GM19238 (cell line): ENCODE measurements around the gene CHST11.

ENCODE experiments used
- DNase-seq: peaks from one replicate; pipeline ENCODE4 v3.0.0; 2011; ENCODE audit warnings: low spot score; ENCODE audit not compliant: insufficient read length

The CHST11 gene

DNA sequence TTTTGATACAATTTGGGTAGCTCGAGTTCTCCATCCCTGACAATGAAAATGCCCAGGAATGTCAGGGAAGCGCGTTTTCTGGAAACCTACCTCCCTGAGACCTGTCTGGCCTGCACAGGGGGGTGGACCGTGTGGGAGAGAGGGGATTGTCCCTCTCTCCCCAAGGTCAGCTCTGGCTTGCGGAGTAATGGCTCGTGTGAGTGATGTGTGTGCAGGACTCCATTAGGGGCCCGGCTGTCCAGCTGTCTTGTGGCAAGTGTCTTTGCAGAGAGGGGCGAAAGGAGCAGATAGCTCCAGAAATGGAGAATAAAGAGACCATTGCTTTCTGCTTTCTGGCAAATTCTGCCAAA is 215.3 kb downstream of the CHST11 start:
- no peak for DNase-seq

DNA sequence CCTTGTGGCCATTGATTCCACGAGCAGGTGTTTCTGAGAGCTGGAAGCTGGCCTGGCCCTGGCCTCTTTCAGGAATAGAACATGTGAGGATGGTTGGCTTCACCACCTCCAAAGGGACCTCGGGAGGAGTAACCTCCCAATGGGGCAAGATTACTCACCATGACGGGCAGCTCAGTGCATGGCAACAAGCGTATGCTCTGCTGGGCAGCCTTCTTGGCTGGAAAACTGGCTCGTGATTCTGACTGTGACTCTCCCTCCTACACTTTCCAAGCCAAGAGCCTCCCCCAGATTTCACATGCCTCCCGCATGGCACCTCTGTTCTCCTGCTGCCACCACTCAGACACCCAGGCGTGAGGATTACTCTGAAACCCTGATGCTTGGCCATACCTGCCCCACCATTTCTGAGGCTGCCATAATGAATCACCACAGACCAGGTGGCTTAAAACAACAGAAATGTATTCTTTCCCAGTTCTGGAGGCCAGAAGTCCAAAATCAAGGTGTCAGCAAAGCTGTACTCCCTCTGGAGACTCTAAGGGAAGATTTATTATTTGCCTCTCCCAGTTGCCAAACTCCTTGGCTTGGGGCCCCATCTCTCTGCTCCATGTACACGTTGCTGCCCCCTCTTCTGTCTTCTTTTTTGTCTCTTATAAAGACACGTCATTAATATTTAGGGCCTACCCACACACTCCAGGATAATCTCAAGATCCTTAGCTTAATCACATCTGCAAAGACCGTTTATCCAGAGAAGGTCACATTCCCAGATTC is 215.9 kb downstream of the CHST11 start:
- no peak for DNase-seq

DNA sequence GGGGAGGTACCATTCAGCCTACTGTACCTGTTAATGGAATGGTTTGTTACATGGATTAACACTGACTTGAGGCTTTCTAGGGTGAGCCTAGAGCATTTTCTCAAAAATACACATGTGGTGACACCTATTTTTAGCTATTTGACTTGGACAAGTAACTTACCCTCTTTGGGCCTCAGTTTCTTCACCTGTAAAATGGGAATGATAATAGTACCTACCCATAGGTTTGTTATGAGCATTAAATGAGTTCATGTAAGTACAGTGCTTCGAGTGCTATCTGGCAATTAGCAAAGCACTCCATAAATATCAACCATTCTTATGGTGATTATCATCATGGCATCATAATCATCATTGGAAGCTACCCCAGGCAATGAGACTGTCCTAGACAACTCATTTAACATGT is 216.5 kb downstream of the CHST11 start:
- DNase-seq = no peak

DNA sequence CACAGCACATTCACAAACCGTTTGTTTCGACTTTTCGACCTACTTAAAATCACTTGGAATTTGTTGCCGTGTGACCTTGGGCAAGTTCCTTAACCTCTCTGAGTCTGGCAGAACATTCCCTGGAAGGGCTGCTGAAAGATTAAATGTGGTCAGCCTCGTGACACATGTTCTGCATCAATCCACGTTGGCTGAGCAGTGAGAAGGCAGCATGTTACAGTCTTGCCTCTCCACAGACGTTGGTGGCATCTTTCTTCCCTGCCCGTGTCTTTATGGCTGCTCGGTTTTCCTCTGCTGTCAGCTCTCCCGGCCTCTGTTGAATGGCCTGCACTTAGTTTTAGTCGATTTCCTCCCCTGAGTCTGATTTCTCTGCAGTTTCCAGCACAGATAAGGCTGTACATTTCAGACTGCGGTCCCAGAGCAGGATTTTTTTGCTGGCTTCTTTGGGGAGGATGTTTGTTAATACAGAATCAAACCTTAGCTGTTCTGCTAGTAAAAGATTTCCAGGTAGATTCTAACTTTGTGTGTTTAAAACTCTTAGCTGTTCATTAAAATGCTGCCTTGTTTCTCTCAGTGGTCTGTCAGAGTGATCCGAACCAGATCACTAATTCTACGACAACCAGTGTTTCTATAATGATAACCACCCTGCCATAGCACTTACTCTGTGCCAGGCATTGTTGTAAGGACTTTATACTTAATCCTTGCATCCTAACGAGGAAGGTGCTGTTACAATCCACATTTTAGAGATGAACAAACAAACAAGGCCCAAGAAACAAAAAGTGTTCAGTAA is 217.1 kb downstream of the CHST11 start:
- no peak for DNase-seq

GRCh38 chr12:104676636-104677035 is 219.9 kb downstream of the CHST11 start:
- DNase-seq = no peak

DNA sequence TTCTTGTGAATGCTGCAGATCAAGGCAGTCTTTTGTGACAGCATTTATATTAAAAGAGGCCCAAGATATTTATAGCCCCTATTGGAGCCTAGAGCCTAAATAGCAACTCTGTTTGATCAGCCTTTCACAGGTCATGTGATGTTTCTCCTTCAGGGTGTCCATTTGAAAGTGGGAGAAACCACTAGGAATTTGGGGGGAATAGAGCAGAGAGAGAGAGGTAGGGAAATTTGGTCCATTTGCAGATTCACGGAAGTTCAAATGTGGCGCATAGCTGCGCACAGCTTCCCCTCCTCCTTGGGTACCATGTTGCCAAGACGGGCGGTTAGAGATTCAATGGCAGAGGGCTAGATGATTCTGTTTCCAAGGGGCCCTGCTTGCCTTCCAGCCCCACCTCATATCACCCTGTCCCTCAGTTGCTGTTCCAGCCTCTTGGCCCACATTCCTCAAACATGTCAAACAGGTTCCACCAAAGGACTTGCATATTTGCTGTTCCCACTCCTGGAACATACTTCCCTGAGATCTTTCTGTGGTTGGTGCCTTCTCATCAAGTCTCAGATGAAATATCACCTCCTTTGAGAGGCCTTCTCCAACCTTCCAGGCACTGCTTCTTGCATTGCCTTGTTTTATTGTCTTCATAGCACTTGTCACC is 220.8 kb downstream of the CHST11 start:
- DNase-seq = no peak

- DNase-seq = peak; percentile 31
Observed at GRCh38 chr12:104680070-104680469, 223.3 kb downstream of the CHST11 start.

DNA sequence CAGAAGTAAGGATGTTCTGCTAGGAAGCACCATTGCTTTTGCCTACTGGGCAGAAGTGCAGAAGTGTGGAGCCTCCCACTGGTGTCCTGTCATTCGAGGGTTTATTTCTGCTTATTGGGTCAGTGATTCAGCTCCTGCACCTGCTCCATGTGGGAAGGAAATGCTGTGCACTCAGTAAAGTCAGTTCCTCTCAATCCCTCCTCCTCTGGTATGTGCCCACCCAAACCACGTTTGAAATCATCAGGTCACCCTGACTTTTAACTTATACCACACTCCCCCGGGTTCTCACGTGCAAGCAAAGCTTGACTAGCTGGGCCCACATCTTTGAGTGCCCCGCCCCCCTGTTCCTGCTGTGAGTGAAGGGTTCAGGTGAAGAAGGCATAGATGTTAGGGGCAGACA is 223.7 kb downstream of the CHST11 start:
- no peak for DNase-seq

DNA sequence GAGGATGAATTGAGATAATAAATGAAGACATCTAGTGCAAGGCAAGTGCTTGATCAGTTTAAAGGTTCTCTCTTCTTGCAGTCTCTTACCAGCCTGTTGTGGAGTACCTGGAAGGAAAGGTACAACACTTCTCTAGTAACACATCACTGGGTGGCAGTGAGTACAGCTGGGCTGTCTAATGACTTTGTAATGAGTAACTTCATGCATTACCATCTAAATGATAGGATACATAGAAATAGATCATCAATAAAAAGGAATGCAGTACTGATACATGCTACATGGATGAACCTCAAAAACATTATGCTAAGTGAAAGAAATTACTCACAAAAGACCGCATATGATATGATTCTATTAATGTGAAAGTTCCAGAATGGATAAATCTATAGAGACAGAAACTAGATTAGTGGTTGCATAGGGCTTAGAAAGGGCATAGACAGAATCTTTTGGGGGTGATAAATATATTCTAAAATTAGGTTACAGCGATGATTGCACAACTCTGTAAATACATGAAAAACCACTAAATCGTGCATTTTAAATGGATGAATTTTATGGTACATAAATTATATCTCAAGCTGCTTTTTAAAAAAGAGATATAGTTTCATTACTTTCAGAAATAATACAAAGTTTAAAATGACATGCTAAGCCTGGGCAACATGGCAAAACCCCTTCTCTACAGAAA is 224.4 kb downstream of the CHST11 start:
- DNase-seq = no peak

DNA sequence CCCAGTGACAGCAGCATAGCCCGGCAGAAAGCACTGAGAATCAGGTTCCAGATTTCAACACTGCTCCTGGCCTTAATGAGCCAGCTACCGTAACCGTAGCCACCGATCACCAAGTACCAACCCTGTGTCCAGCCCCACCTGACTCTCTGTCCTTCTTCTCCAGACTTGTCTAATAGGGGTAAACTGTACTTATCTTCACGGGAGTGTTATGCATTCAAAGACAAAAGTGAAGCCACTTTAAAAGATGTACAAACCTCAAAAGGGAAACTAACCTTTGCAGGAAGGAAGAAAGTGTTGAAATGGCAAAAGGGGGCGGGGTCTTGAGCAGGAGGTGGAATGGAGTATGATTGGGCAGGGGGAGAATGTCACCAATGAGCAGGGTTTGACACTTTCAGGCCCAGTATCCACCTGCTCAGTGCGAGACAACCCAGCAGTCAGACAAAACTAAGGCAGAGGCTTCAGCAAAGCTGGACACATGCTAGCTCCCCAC is 226.1 kb downstream of the CHST11 start:
- DNase-seq = peak; percentile 37

- DNase-seq = no peak
Observed at GRCh38 chr12:104683831-104684503, 227.2 kb downstream of the CHST11 start.

GRCh38 chr12:104684884-104685283 is 228.1 kb downstream of the CHST11 start:
- DNase-seq = no peak

GRCh38 chr12:104685366-104685765 is 228.6 kb downstream of the CHST11 start:
- no peak for DNase-seq

- DNase-seq = no peak
Observed at GRCh38 chr12:104686196-104686595, 229.4 kb downstream of the CHST11 start.

DNA sequence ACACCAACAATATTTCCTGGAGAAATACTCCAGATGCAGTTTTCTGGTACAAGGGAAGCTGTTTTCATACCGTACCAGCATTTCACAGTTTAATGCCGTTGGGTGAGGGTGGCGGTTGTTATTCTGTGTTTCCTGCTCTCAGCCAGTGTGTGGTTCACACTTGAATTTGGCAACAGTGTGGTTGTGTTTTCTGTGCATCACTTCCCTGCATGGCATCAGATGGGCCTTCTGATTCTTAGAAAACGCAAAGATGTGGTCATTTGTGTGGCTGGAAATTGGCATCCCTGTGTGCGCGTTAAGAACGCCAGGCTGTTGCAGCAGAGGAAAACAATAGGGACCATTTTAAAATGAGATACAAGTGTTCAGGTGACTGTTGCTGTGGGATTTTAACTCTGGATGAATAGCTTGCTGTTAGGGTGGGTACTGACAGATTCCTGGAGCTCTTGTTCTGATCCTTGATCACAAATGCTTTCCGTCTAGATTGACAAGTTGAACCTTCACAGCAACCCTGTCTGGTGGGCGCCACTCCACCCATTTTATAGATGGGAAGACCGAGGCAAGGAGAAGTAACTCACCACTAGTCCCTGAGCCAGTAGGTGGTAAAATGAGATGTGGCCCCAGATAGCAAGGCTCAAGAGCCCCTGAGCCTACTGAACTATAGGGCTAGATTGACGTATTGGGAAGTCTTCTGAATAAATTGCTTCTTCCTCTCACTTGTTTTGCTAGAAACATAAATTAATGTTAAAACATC is 231.2 kb downstream of the CHST11 start:
- DNase-seq = no peak

- no peak for DNase-seq
Observed at GRCh38 chr12:104689635-104690034, 232.9 kb downstream of the CHST11 start.

GRCh38 chr12:104691721-104692556 is 235.2 kb downstream of the CHST11 start:
- DNase-seq = no peak

- DNase-seq = no peak
Observed at GRCh38 chr12:104692557-104693218, 235.9 kb downstream of the CHST11 start.

DNA sequence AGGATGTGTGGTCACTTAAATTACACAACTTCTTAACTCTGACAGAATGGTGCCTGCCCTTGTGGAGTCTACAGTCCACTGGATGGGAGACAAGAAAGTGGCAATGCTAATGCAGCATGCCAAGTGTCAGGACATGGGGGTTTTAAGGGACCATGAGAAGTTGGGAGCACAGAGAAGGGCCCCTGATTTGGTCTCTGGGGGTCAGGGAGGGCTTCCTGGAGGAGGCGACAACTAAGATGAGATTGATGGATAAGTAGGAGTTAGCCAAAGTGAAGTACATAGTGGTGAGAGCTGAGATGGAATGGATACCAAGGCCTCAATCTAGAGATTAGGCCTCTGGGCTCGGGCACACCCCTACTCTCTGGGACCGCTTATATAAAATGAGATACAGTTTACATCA is 236.7 kb downstream of the CHST11 start:
- no peak for DNase-seq
